HEK293T (cell line): ENCODE results near the gene LGALS7B.
"Not testable (repeated sequence)": the region's sequence is repeated elsewhere in the genome, so short reads cannot be mapped to it uniquely, and the experiment has no call there.

Experiments
- CTCF ChIA-PET: fragments of 350-600 bp; formaldehyde crosslinking; extraction: SDS; loops from one replicate; lab custom pipeline; 2021; ENCODE audit warnings: antibody characterized with exemption, inconsistent platforms; lab: Yijun Ruan, JAX
- POLR2A ChIA-PET: fragments of 350-600 bp; formaldehyde crosslinking; extraction: SDS; loops from one replicate; lab custom pipeline; 2020; ENCODE audit warnings: antibody characterized with exemption, inconsistent platforms; lab: Yijun Ruan, JAX
- DNase-seq: peaks from one replicate; pipeline ENCODE4 v3.0.0; 2012; ENCODE audit warnings: mixed read lengths; ENCODE audit errors: extremely low spot score
- ARNT ChIP-seq: fragments of 450-650 bp; IDR thresholded peaks from 2 replicates; pipeline ENCODE4 v1.6.1; 2017; ENCODE audit warnings: mild to moderate bottlenecking
- BHLHE40 ChIP-seq: fragments of 450-650 bp; IDR thresholded peaks from 2 replicates; pipeline ENCODE4 v1.6.1; 2016; ENCODE audit warnings: mild to moderate bottlenecking, moderate library complexity, borderline replicate concordance
- CTBP1 ChIP-seq: fragments of 450-650 bp; IDR thresholded peaks from 2 replicates; pipeline ENCODE4 v1.6.1; 2016; ENCODE audit warnings: borderline replicate concordance
- ELF4 ChIP-seq: fragments of 450-650 bp; IDR thresholded peaks from 2 replicates; pipeline ENCODE4 v1.6.1; 2017; ENCODE audit warnings: antibody characterized with exemption
- FOXA1 ChIP-seq: fragments of 450-650 bp; IDR thresholded peaks from 2 replicates; pipeline ENCODE4 v1.6.1; 2016; ENCODE audit warnings: mild to moderate bottlenecking
- FOXK2 ChIP-seq: fragments of 450-650 bp; IDR thresholded peaks from 2 replicates; pipeline ENCODE4 v1.6.1; 2016; ENCODE audit warnings: mild to moderate bottlenecking
- FOXM1 ChIP-seq: fragments of 450-650 bp; IDR thresholded peaks from 2 replicates; pipeline ENCODE4 v1.6.1; 2017; ENCODE audit warnings: mild to moderate bottlenecking, borderline replicate concordance
- HDGF ChIP-seq: fragments of 450-650 bp; IDR thresholded peaks from 2 replicates; pipeline ENCODE4 v1.6.1; 2017; ENCODE audit warnings: antibody characterized with exemption, borderline replicate concordance
- L3MBTL2 ChIP-seq: fragments of 450-650 bp; conservative IDR thresholded peaks from 2 replicates; pipeline ENCODE4 v1.6.1; 2016; ENCODE audit warnings: mild to moderate bottlenecking
- NFRKB ChIP-seq: fragments of 450-650 bp; IDR thresholded peaks from 2 replicates; pipeline ENCODE4 v1.6.1; 2016; ENCODE audit warnings: mild to moderate bottlenecking, moderate library complexity
- PKNOX1 ChIP-seq: fragments of 450-650 bp; IDR thresholded peaks from 2 replicates; pipeline ENCODE4 v1.6.1; 2016
- SP1 ChIP-seq: fragments of 450-650 bp; IDR thresholded peaks from 2 replicates; pipeline ENCODE4 v1.6.1; 2017
- SUZ12 ChIP-seq: fragments of 450-650 bp; IDR thresholded peaks from 2 replicates; pipeline ENCODE4 v1.6.1; 2016; ENCODE audit warnings: mild to moderate bottlenecking
- TARDBP ChIP-seq: fragments of 450-650 bp; IDR thresholded peaks from 2 replicates; pipeline ENCODE4 v1.6.1; 2016
- ZNF384 ChIP-seq: fragments of 450-650 bp; IDR thresholded peaks from 2 replicates; pipeline ENCODE4 v1.6.1; 2016

Gene LGALS7B

GRCh38 chr19:38792250-38793111, 3.5 kb downstream of the LGALS7B start:
- CTCF ChIA-PET = no interaction called here
- no peak for DNase-seq
- POLR2A ChIA-PET = no interaction called here
- TF ChIP-seq ZNF384 (no peak), CTBP1 (no peak), SP1 (no peak), ARNT (no peak), ELF4 (no peak)

GRCh38 chr19:38793177-38793576, 4.2 kb downstream of the LGALS7B start:
- no peak for DNase-seq
- TF ChIP-seq FOXM1 = no peak
- TF ChIP-seq ZNF384 = no peak
- TF ChIP-seq ARNT = no peak
- peak; percentile 28; the same call in 1 of the 2 replicates for TF ChIP-seq PKNOX1
- TF ChIP-seq TARDBP = no peak
- TF ChIP-seq FOXK2 = no peak
- no peak for TF ChIP-seq CTBP1
- no peak for TF ChIP-seq SUZ12
- POLR2A ChIA-PET = no interaction called here
- CTCF ChIA-PET = no interaction called here

DNA sequence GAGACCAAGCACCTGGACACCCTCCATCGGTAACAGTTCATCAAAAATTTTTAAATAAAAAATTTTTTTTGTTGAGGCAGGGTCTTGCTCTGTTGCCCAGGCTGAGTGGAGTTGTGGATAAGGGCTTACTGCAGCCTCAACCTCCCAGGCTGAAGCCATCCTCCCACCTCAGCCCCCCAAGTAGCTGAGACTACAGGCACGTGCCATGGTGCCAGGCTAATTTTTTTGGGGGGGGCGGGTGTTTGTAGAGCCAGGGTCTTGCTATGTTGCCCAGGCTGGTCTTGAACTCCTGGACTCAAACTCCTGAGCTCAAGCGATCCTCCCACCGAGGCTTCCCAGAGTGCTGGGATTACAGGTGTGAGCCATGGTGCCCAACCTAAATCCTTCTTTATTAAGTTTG, 4.7 kb downstream of the LGALS7B start:
- no peak for DNase-seq
- ChIA-PET POLR2A (no interaction called here), CTCF (no interaction called here)
- no peak for TF ChIP-seq SP1
- no peak for TF ChIP-seq PKNOX1
- TF ChIP-seq TARDBP = no peak
- TF ChIP-seq HDGF = no peak
- no peak for TF ChIP-seq FOXK2
- no peak for TF ChIP-seq FOXA1
- TF ChIP-seq BHLHE40 = no peak
- no peak for TF ChIP-seq FOXM1
- no peak for TF ChIP-seq L3MBTL2
- TF ChIP-seq SUZ12 = no peak
- TF ChIP-seq ELF4 = no peak
- TF ChIP-seq ARNT = no peak
- no peak for TF ChIP-seq NFRKB

- ChIA-PET CTCF (no interaction called here), POLR2A (no interaction called here)
- no peak for TF ChIP-seq ZNF384
- no peak for TF ChIP-seq FOXM1
- TF ChIP-seq ELF4 = no peak
- no peak for TF ChIP-seq BHLHE40
- no peak for DNase-seq
These were observed 6.5 kb downstream of the LGALS7B start for GRCh38 chr19:38795549-38795948.

DNA sequence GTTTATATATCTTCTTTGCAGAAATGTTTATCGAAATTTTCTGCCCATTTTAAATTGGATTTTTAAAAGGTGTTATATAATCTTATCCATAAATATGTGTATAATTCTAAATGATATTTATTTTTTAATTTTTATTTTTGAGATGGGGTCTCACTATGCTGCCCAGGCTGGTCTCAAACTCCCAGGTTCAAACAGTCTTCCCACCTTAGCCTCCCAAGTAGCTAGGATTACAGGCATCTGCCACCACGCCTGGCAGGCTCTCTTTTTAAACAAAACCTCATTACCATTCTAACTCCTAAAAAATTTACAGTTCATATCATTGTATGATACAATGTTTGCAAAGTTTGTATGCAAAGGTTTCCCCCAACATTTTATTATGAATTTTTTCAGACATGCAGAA, 7.2 kb downstream of the LGALS7B start:
- POLR2A ChIA-PET = no interaction called here
- DNase-seq = no peak
- no peak for TF ChIP-seq FOXA1
- CTCF ChIA-PET = no interaction called here

DNA sequence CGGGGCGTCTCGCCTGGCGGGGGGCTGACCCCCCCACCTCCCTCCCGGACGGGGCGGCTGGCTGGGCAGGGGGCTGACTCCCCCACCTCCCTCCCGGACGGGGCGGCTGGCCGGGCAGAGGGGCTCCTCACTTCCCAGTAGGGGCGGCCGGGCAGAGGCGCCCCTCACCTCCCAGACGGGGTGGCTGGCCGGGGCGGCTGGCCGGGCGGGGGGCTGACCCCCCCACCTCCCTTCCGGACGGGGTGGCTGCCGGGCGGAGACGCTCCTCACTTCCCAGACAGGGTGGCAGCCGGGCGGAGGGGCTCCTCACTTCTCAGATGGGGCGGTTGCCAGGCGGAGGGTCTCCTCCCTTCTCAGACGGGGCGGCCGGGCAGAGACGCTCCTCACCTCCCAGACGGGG, 8.8 kb downstream of the LGALS7B start:
- CTCF ChIA-PET, POLR2A ChIA-PET: not testable (repeated sequence)

DNA sequence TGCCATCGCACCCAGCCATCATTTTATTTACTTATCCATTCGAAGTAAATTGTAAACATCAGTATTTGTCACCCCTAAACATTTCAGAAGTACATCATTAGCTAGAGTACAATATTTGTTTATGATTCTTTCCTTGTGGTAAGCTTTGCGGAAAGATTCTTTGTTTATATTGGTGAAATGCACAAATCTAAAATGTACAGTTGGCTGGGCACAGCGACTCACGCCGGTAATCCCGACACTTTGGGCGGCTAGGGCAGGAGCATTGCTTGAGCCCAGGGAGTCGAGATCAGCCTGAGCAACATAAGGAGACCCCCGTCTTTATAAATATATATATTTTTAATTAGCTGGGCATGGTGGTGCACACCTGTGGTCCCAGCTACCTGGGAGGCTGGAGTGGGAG, 10.1 kb downstream of the LGALS7B start:
- POLR2A ChIA-PET = no interaction called here
- TF ChIP-seq FOXM1 = no peak
- TF ChIP-seq FOXK2 = no peak
- no peak for TF ChIP-seq SP1
- TF ChIP-seq SUZ12 = no peak
- no peak for TF ChIP-seq ARNT
- no peak for TF ChIP-seq PKNOX1
- TF ChIP-seq FOXA1 = no peak
- TF ChIP-seq HDGF = no peak
- no peak for TF ChIP-seq ZNF384
- no peak for TF ChIP-seq CTBP1
- no peak for TF ChIP-seq ELF4
- TF ChIP-seq L3MBTL2 = no peak
- no peak for TF ChIP-seq BHLHE40
- CTCF ChIA-PET = no interaction called here
- no peak for DNase-seq

More for the DNA sequence above, 8.8 kb downstream of the LGALS7B start:
- not testable (repeated sequence) for DNase-seq
